IMR-90 (cell line): Measurements from ENCODE around the gene GAL. TPM values are rescaled to one million over a fixed set of nuclear protein-coding genes. Genes with fewer than 3 reads are reported as not detected.

Experiments used
- ATAC-seq: fragments of 200-7000 bp; cut with Tn5 transposase; 2 replicates; pipeline ENCODE4 v1.9.1; 2020; ENCODE audit warnings: low read depth, mild to moderate bottlenecking, moderate library complexity
- BruUV-seq: library from RNA; stranded (reverse); fragments of 400-500 nt; replicated peaks from 2 replicates; lab custom pipeline; 2021; lab: Mats Ljungman, UMichigan
- CTCF ChIA-PET: fragments of 300-600 bp; formaldehyde crosslinking; extraction: SDS; loops from one replicate; lab custom pipeline; 2021; ENCODE audit warnings: antibody characterized with exemption; lab: Yijun Ruan, JAX
- POLR2A ChIA-PET: fragments of 300-600 bp; sonication (Branson Sonifier 250); formaldehyde crosslinking; loops from one replicate; lab custom pipeline; 2022; ENCODE audit warnings: antibody characterized with exemption; ENCODE audit not compliant: unreplicated experiment; lab: Charles Lee
- DNase-seq: peaks from one replicate; pipeline ENCODE4 v3.0.0; 2013
- H2AFZ ChIP-seq: replicated peaks from 2 replicates; pipeline ENCODE3; 2013; ENCODE audit warnings: low read length, mild to moderate bottlenecking; ENCODE audit not compliant: poor library complexity
- H2AK5ac ChIP-seq: 2 replicates; pipeline ENCODE4 v1.6.1; 2013; ENCODE audit warnings: low read depth, low read length, inconsistent platforms
- H2AK9ac ChIP-seq: replicated peaks from 2 replicates; pipeline ENCODE3; 2013; ENCODE audit warnings: mild to moderate bottlenecking, low read depth, low read length, moderate library complexity; ENCODE audit not compliant: poor library complexity
- H2BK120ac ChIP-seq: 2 replicates; pipeline ENCODE4 v1.6.1; 2013; ENCODE audit warnings: low read depth, low read length, inconsistent platforms
- H2BK15ac ChIP-seq: 3 replicates; pipeline ENCODE4 v1.6.1; 2013; ENCODE audit warnings: low read depth, low read length, inconsistent platforms
- H2BK20ac ChIP-seq: 2 replicates; pipeline ENCODE4 v1.6.1; 2013; ENCODE audit warnings: low read depth, mild to moderate bottlenecking, inconsistent platforms, low read length, moderate library complexity
- H2BK5ac ChIP-seq: 2 replicates; pipeline ENCODE4 v1.6.1; 2013; ENCODE audit warnings: mild to moderate bottlenecking, low read depth, low read length, inconsistent platforms; ENCODE audit not compliant: poor library complexity, severe bottlenecking
- H3K14ac ChIP-seq: replicated peaks from 2 replicates; pipeline ENCODE4 v1.6.1; 2013; ENCODE audit warnings: low read depth, low read length, inconsistent platforms
- H3K18ac ChIP-seq: 2 replicates; pipeline ENCODE4 v1.6.1; 2013; ENCODE audit warnings: low read depth, low read length, control low read depth
- H3K23ac ChIP-seq: 2 replicates; pipeline ENCODE4 v1.6.1; 2013; ENCODE audit warnings: low read depth, low read length, inconsistent platforms
- H3K27ac ChIP-seq: 2 replicates; pipeline ENCODE4 v1.5.1; 2013; ENCODE audit warnings: mild to moderate bottlenecking, control low read depth, low read length; ENCODE audit not compliant: insufficient read depth
- H3K27me3 ChIP-seq: 2 replicates; pipeline ENCODE4 v1.6.1; 2013; ENCODE audit warnings: low read length; ENCODE audit not compliant: control insufficient read depth, insufficient read depth
- H3K36me3 ChIP-seq: 2 replicates; pipeline ENCODE4 v1.6.1; 2013; ENCODE audit warnings: low read length, mixed read lengths; ENCODE audit not compliant: control insufficient read depth, insufficient read depth
- H3K4ac ChIP-seq: 2 replicates; pipeline ENCODE4 v1.6.1; 2013; ENCODE audit warnings: low read depth, low read length, inconsistent platforms
- H3K4me1 ChIP-seq: 2 replicates; pipeline ENCODE4 v1.6.1; 2013; ENCODE audit warnings: low read length, mixed read lengths; ENCODE audit not compliant: control insufficient read depth, insufficient read depth
- H3K4me2 ChIP-seq: 2 replicates; pipeline ENCODE4 v1.6.1; 2013; ENCODE audit warnings: low read depth, mild to moderate bottlenecking, control low read depth, low read length, moderate library complexity
- H3K4me3 ChIP-seq: 2 replicates; pipeline ENCODE4 v1.5.1; 2013; ENCODE audit warnings: low read depth, mild to moderate bottlenecking, control low read depth, low read length, moderate library complexity; ENCODE audit not compliant: insufficient read depth
- H3K56ac ChIP-seq: 2 replicates; pipeline ENCODE4 v1.6.1; 2013; ENCODE audit warnings: low read length, inconsistent platforms; ENCODE audit not compliant: insufficient read depth; ENCODE audit errors: extremely low read depth
- H3K79me1 ChIP-seq, 2 experiments: 2 replicates each; pipeline ENCODE4 v1.6.1; 2013; ENCODE audit warnings: low read length in 2 of 2, inconsistent platforms in 1 of 2, low read depth in 1 of 2
- H3K9ac ChIP-seq: 2 replicates; pipeline ENCODE4 v1.6.1; 2013; ENCODE audit warnings: low read depth, low read length, control low read depth
- H3K9me1 ChIP-seq: 2 replicates; pipeline ENCODE4 v1.6.1; 2013; ENCODE audit warnings: low read length, inconsistent platforms; ENCODE audit not compliant: insufficient read depth
- H3K9me3 ChIP-seq: 2 replicates; pipeline ENCODE4 v1.6.1; 2013; ENCODE audit warnings: low read length; ENCODE audit not compliant: control insufficient read depth, insufficient read depth
- H4K20me1 ChIP-seq: 2 replicates; pipeline ENCODE4 v1.6.1; 2013; ENCODE audit warnings: low read length, inconsistent platforms; ENCODE audit not compliant: insufficient read depth
- H4K5ac ChIP-seq: 2 replicates; pipeline ENCODE4 v1.6.1; 2013; ENCODE audit warnings: mild to moderate bottlenecking, low read depth, low read length, control low read depth
- H4K8ac ChIP-seq, 2 experiments: 2 replicates each; pipeline ENCODE4 v1.6.1; 2013; ENCODE audit warnings: low read depth in 2 of 2, low read length in 2 of 2, control low read depth in 1 of 2, inconsistent platforms in 1 of 2
- H4K91ac ChIP-seq: 2 replicates; pipeline ENCODE4 v1.6.1; 2013; ENCODE audit warnings: low read depth, low read length, inconsistent platforms; ENCODE audit not compliant: insufficient read depth
- FOS ChIP-seq: fragments of 150-350 bp; IDR thresholded peaks from 2 replicates; pipeline ENCODE4 v1.6.1; 2016; ENCODE audit warnings: low read depth, low read length
- MAZ ChIP-seq: IDR thresholded peaks from 2 replicates; pipeline ENCODE4 v1.6.1; 2012; ENCODE audit warnings: low read depth, mild to moderate bottlenecking, low read length, improper control_type of control experiment, moderate library complexity, borderline replicate concordance
- NFE2L2 ChIP-seq: fragments of 150-350 bp; IDR thresholded peaks from 2 replicates; pipeline ENCODE4 v1.6.1; 2016; ENCODE audit warnings: low read depth, mild to moderate bottlenecking, low read length
- POLR2A ChIP-seq: IDR thresholded peaks from 2 replicates; pipeline ENCODE4 v1.6.1; 2012; ENCODE audit warnings: mild to moderate bottlenecking, low read depth, low read length
- RCOR1 ChIP-seq: IDR thresholded peaks from 2 replicates; pipeline ENCODE4 v1.6.1; 2012; ENCODE audit warnings: mild to moderate bottlenecking, low read length, improper control_type of control experiment; ENCODE audit not compliant: insufficient replicate concordance
- RFX5 ChIP-seq: IDR thresholded peaks from 2 replicates; pipeline ENCODE4 v1.8.0; 2012; ENCODE audit warnings: low read depth, mild to moderate bottlenecking, low read length, moderate library complexity
- WGBS, 2 experiments: methylation state at CpG; one replicate each; pipeline versions ENCODE4 v1.1.5 to v1.1.7; 2013; ENCODE audit warnings: missing lambda C conversion rate in 2 of 2; ENCODE audit not compliant: insufficient read length in 1 of 2; ENCODE audit errors: extremely low coverage in 2 of 2; 5-methylcytosine and 5-hydroxymethylcytosine counted together
- dilution Hi-C: fragments of 300-500 bp; cut with HindIII; formaldehyde crosslinking; loops from one replicate; pipeline ENCODE4 v1.14.3; 2018; ENCODE audit warnings: low sequenced_read_pairs; ENCODE audit not compliant: unreplicated experiment
- in situ Hi-C: fragments of 300-500 bp; cut with MboI; formaldehyde crosslinking; loops from 3 replicates; pipeline ENCODE4 v1.14.3; 2019; ENCODE audit warnings: low sequenced_read_pairs, inconsistent platforms, mixed read lengths
- intact Hi-C: fragments of 100-400 bp; cut with micrococcal nuclease; formaldehyde crosslinking; loops from 2 replicates; pipeline ENCODE4 v1.10.0; 2022
- polyA plus RNA-seq, 3 experiments: library from polyadenylated mRNA; depleted of rRNA; stranded (reverse); fragments of >200 nt; gene quantifications; 2 replicates each; pipeline ENCODE4 v1.2.3, GENCODE V29; 2012; ENCODE audit warnings: low replicate concordance in 1 of 3
- total RNA-seq: library from RNA; depleted of rRNA; stranded (reverse); fragments of >200 nt; gene quantifications from 2 replicates; pipeline ENCODE4 v1.2.3, GENCODE V29; 2012
- TF ChIP-seq, protein P1 (sequence below): fragments of 150-350 bp; IDR thresholded peaks from 2 replicates; pipeline ENCODE4 v1.6.1; 2017; ENCODE audit warnings: mild to moderate bottlenecking, antibody characterized with exemption, low read length, low read depth

GAL gene
- total and polyA plus RNA-seq, 2 of the 4 experiments (the other 2 are of a cell fraction), result 2.0 TPM; not detected in 1

DNA sequence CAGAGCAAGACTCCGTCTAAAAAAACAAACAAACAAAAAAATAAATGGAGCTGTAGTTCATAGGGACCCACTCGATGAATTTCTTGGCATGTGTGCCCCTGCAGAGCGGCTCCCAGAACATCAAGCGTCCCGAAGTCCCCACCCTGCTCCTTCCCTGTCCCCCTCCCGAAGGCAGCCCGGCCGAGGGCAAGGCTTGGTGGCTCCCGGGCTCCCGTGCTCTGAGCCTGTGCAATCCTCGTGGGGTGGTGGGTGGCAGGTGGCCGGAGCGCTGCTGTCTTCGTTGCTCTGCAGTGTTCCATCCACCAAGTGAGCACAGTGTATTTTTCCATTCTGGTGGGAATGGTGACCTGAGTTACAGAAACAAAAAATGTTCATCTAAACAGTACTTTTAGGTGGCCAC lies 33.5 kb upstream of the GAL start:
- dilution Hi-C loops, result no loop called here

More for the DNA sequence above, 33.5 kb upstream of the GAL start:
- Histone ChIP-seq H3K27me3 (peaks cover 28% of the 10 kb centered on the region), H3K23ac (no peak overlapping the region), H2AFZ (no peak overlapping the region), H2BK5ac (no peak overlapping the region), H3K27ac (no peak overlapping the region), H4K8ac (no peak overlapping the region), H3K4ac (no peak overlapping the region), H4K91ac (no peak overlapping the region), H3K9me3 (peaks cover 18% of the 10 kb centered on the region), H4K20me1 (no peaks in the 10 kb centered on the region), H3K4me2 (no peak overlapping the region), H3K9ac (no peak overlapping the region), H4K5ac (no peak overlapping the region), H3K4me1 (no peaks in the 10 kb centered on the region), H3K56ac (no peak overlapping the region), H3K79me1 (no peaks in the 10 kb centered on the region), H2BK15ac (no peak overlapping the region), H3K14ac (no peak overlapping the region), H2AK9ac (no peak overlapping the region), H3K4me3 (no peak overlapping the region), H2AK5ac (no peak overlapping the region), H3K36me3 (no peaks in the 10 kb centered on the region), H2BK120ac (no peak overlapping the region), H3K9me1 (no peaks in the 10 kb centered on the region), H3K18ac (no peak overlapping the region), H2BK20ac (no peak overlapping the region)
- DNase-seq, result no peak
- WGBS, 2 experiments, result no CpG with 5 or more reads among the region's 14 CpGs
- in situ Hi-C loops (no loop called here), intact Hi-C loops (no loop called here)
- ATAC-seq, result no peak
- CTCF ChIA-PET, result no interaction called here
- POLR2A ChIA-PET, result no interaction called here
- TF ChIP-seq MAZ (no peak), POLR2A (no peak), RCOR1 (no peak), RFX5 (no peak), FOS (no peak), NFE2L2 (no peak)
- TF ChIP-seq, protein P1, sequence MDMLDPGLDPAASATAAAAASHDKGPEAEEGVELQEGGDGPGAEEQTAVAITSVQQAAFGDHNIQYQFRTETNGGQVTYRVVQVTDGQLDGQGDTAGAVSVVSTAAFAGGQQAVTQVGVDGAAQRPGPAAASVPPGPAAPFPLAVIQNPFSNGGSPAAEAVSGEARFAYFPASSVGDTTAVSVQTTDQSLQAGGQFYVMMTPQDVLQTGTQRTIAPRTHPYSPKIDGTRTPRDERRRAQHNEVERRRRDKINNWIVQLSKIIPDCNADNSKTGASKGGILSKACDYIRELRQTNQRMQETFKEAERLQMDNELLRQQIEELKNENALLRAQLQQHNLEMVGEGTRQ, result no peak
- no TSS peak for BruUV-seq
